ENCODE data around the gene COL1A1. TPM values are rescaled to one million over a fixed set of nuclear protein-coding genes. Genes with fewer than 3 reads are reported as not detected.
A peak's percentile ranks its signal among the peaks of the same experiment; 100 is the strongest.

Gene COL1A1
- total and polyA plus RNA-seq, 2 of the 13 experiments (the other 11 are each of a cell fraction or from before 2014, with no cell fraction given) = 0.05 TPM; not detected in 1

GRCh38 chr17:50210240-50211225 is 9.1 kb upstream of the COL1A1 start (continued):
- TF ChIP-seq, protein P1, sequence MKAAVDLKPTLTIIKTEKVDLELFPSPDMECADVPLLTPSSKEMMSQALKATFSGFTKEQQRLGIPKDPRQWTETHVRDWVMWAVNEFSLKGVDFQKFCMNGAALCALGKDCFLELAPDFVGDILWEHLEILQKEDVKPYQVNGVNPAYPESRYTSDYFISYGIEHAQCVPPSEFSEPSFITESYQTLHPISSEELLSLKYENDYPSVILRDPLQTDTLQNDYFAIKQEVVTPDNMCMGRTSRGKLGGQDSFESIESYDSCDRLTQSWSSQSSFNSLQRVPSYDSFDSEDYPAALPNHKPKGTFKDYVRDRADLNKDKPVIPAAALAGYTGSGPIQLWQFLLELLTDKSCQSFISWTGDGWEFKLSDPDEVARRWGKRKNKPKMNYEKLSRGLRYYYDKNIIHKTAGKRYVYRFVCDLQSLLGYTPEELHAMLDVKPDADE (CRISPR knock-in tag; IDR thresholded peaks at IDR 0.05) = no peak
- no peak for TF ChIP-seq ZNF766 (CRISPR knock-in tag; IDR thresholded peaks at IDR 0.05; ENCODE audit: borderline replicate concordance)
- no peak for TF ChIP-seq CEBPZ (IDR thresholded peaks at IDR 0.05; ENCODE audit: low read length)
- no peak for TF ChIP-seq DNMT1 (CRISPR knock-in tag; IDR thresholded peaks at IDR 0.05)
- no peak for TF ChIP-seq YEATS2 (CRISPR knock-in tag; IDR thresholded peaks at IDR 0.05; ENCODE audit: borderline replicate concordance)
- TF ChIP-seq MBNL3 (CRISPR knock-in tag; conservative IDR thresholded peaks at IDR 0.05) = no peak
- TF ChIP-seq DMTF1 (CRISPR knock-in tag; IDR thresholded peaks at IDR 0.05) = no peak
- TF ChIP-seq ZBTB7A (CRISPR knock-in tag; IDR thresholded peaks at IDR 0.05) = peak; percentile 41; the same call in 1 of the 2 replicates
- TF ChIP-seq ZFAT (CRISPR knock-in tag; conservative IDR thresholded peaks at IDR 0.05) = no peak
- no peak for TF ChIP-seq ZFP90 (CRISPR knock-in tag; IDR thresholded peaks at IDR 0.05; ENCODE audit: borderline replicate concordance)
- TF ChIP-seq TMF1 (CRISPR knock-in tag; IDR thresholded peaks at IDR 0.05; ENCODE audit: low read depth) = no peak
- TF ChIP-seq FOXO1 (CRISPR knock-in tag; IDR thresholded peaks at IDR 0.05) = no peak
- TF ChIP-seq ZNF687 (CRISPR knock-in tag; IDR thresholded peaks at IDR 0.05) = peak; percentile 38; the same call in 1 of the 2 replicates
- TF ChIP-seq ZNF562 (CRISPR knock-in tag; IDR thresholded peaks at IDR 0.05; ENCODE audit: borderline replicate concordance) = no peak
- TF ChIP-seq CHD4 (IDR thresholded peaks at IDR 0.05; ENCODE audit: borderline replicate concordance, low read length) = no peak
- no peak for TF ChIP-seq SPEN (CRISPR knock-in tag; IDR thresholded peaks at IDR 0.05; ENCODE audit: low read depth)
